Left ventricle myocardium inferior (tissue), 1 donor: Measurements from ENCODE around the gene MRPL2. TPM values are rescaled to one million over a fixed set of nuclear protein-coding genes. Genes with fewer than 3 reads are reported as not detected.
"Not testable (repeated sequence)": the region's sequence is repeated elsewhere in the genome, so short reads cannot be mapped to it uniquely, and the experiment has no call there.

ENCODE experiments used
- DNase-seq: peaks from one replicate; pipeline ENCODE4 v3.0.0-alpha.2; 2020
- H3K27ac ChIP-seq: fragments of 200-600 bp; replicated peaks from 2 replicates; pipeline ENCODE4 v1.8.0; 2021
- H3K27me3 ChIP-seq: fragments of 200-600 bp; 2 replicates; pipeline ENCODE4 v1.8.0; 2021; ENCODE audit warnings: low read depth
- H3K36me3 ChIP-seq: fragments of 200-600 bp; 2 replicates; pipeline ENCODE4 v1.8.0; 2021
- H3K4me1 ChIP-seq: fragments of 200-600 bp; 2 replicates; pipeline ENCODE4 v1.8.0; 2021
- H3K4me3 ChIP-seq: fragments of 200-600 bp; 2 replicates; pipeline ENCODE4 v1.8.0; 2021; ENCODE audit warnings: mild to moderate bottlenecking, moderate library complexity
- H3K9me3 ChIP-seq: fragments of 200-600 bp; replicated peaks from 2 replicates; pipeline ENCODE4 v1.8.0; 2021
- CTCF ChIP-seq: fragments of 200-600 bp; IDR thresholded peaks from 2 replicates; pipeline ENCODE4 v1.8.0; 2021; ENCODE audit warnings: antibody characterized with exemption, mild to moderate bottlenecking, borderline replicate concordance
- intact Hi-C: fragments of 100-400 bp; cut with micrococcal nuclease; formaldehyde crosslinking; loops from one replicate; pipeline ENCODE4 v1.11.0; 2022
- total RNA-seq: library from RNA; stranded (reverse); fragmentation: NEBNext Ultra II Directional; extraction: Animal tissue kit (Norgen Biotek cat#: 25700); gene quantifications from one replicate; pipeline ENCODE4 v1.2.1, GENCODE V29; 2021
- donor health status: DM: no; HTN: yes; CAD: no; lungs with severe emphysema.

MRPL2 gene
- total RNA-seq, 1 donor from 2014 or later, result 94.9 TPM

- TF ChIP-seq CTCF, result no peak
- H3K27ac ChIP-seq, result no peak overlapping the region
- intact Hi-C loops, result no loop called here
Measured at GRCh38 chr6:43089467-43089866, 30.2 kb upstream of the MRPL2 start.

GRCh38 chr6:43088654-43089056 lies 29.4 kb upstream of the MRPL2 start:
- Histone ChIP-seq H3K36me3 (no peaks in the 10 kb centered on the region), H3K27me3 (no peaks in the 10 kb centered on the region), H3K27ac (no peak overlapping the region), H3K9me3 (no peaks in the 10 kb centered on the region), H3K4me1 (no peaks in the 10 kb centered on the region), H3K4me3 (no peak overlapping the region)
- no peak for TF ChIP-seq CTCF
- DNase-seq, result no peak
- intact Hi-C loops, result no loop called here

More at GRCh38 chr6:43089467-43089866, 30.2 kb upstream of the MRPL2 start:
- H3K9me3 ChIP-seq, result no peaks in the 10 kb centered on the region
- no peak for DNase-seq
- no peaks in the 10 kb centered on the region for H3K36me3 ChIP-seq
- no peaks in the 10 kb centered on the region for H3K4me1 ChIP-seq
- no peak overlapping the region for H3K4me3 ChIP-seq
- H3K27me3 ChIP-seq, result no peaks in the 10 kb centered on the region

GRCh38 chr6:43086022-43086658 lies 26.9 kb upstream of the MRPL2 start:
- no peak for DNase-seq
- Histone ChIP-seq H3K9me3 (no peaks in the 10 kb centered on the region), H3K36me3 (no peaks in the 10 kb centered on the region), H3K4me1 (no peaks in the 10 kb centered on the region), H3K4me3 (no peak overlapping the region), H3K27ac (no peak overlapping the region), H3K27me3 (no peaks in the 10 kb centered on the region)
- intact Hi-C loops, result no loop called here
- TF ChIP-seq CTCF, result no peak

GRCh38 chr6:43082806-43083655 lies 23.8 kb upstream of the MRPL2 start:
- intact Hi-C loops, result no loop called here
- H3K27ac ChIP-seq, result no peak overlapping the region
- H3K4me1 ChIP-seq, result no peaks in the 10 kb centered on the region
- no peak for DNase-seq
- peaks cover 4% of the 10 kb centered on the region for H3K27me3 ChIP-seq
- H3K36me3 ChIP-seq, result no peaks in the 10 kb centered on the region
- H3K4me3 ChIP-seq, result no peak overlapping the region
- H3K9me3 ChIP-seq, result no peaks in the 10 kb centered on the region
- TF ChIP-seq CTCF, result no peak

- H3K36me3 ChIP-seq, DNase-seq, H3K4me3 ChIP-seq, H3K9me3 ChIP-seq, H3K27ac ChIP-seq, H3K4me1 ChIP-seq, intact Hi-C loops: not testable (repeated sequence)
- H3K27me3 ChIP-seq, result peaks cover 15% of the 10 kb centered on the region
Measured at GRCh38 chr6:43081922-43082321, 22.7 kb upstream of the MRPL2 start.

- peaks cover 10% of the 10 kb centered on the region for H3K4me1 ChIP-seq
- H3K36me3 ChIP-seq, result no peaks in the 10 kb centered on the region
- H3K27me3 ChIP-seq, result peaks cover 24% of the 10 kb centered on the region
- no peaks in the 10 kb centered on the region for H3K9me3 ChIP-seq
- no peak overlapping the region for H3K4me3 ChIP-seq
- no peak for TF ChIP-seq CTCF
- no peak overlapping the region for H3K27ac ChIP-seq
- no peak for DNase-seq
- intact Hi-C loops, result no loop called here
Measured at GRCh38 chr6:43081043-43081442, 21.8 kb upstream of the MRPL2 start.
